CD4-positive, alpha-beta T cell treated with Interleukin-15 for 4 hours (primary cell): ENCODE measurements around the gene LRCOL1.

Source experiments
- DNase-seq: peaks from one replicate; pipeline ENCODE4 v3.0.0-alpha.2; 2020; ENCODE audit warnings: low spot score

Gene LRCOL1

GRCh38 chr12:132619071-132619385 is 8.6 kb upstream of the LRCOL1 start:
- no peak for DNase-seq

- DNase-seq = no peak
These were observed 8.3 kb upstream of the LRCOL1 start, which contains the start of gene P2RX2 for GRCh38 chr12:132618683-132619043. TSS of gene P2RX2 (plus strand) at chr12:132618776. CDS start at chr12:132618817, 41 bp downstream.

GRCh38 chr12:132617822-132618682 is 7.7 kb upstream of the LRCOL1 start:
- DNase-seq = no peak

- DNase-seq = no peak
These were observed 6.8 kb upstream of the LRCOL1 start for GRCh38 chr12:132617135-132617701.

- no peak for DNase-seq
These were observed 5.2 kb upstream of the LRCOL1 start for GRCh38 chr12:132615579-132616038.

GRCh38 chr12:132614861-132615578 is 4.6 kb upstream of the LRCOL1 start:
- DNase-seq = peak; percentile 80

- no peak for DNase-seq
These were observed 3.6 kb upstream of the LRCOL1 start for GRCh38 chr12:132614029-132614428.

- no peak for DNase-seq
These were observed 1.2 kb upstream of the LRCOL1 start for GRCh38 chr12:132611620-132612019.

GRCh38 chr12:132610866-132611602 is 652 bp upstream of the LRCOL1 start:
- DNase-seq = no peak

- DNase-seq = no peak
These were observed 1.9 kb downstream of the LRCOL1 start for GRCh38 chr12:132608231-132609171.

GRCh38 chr12:132606927-132607326 is 3.5 kb downstream of the LRCOL1 start:
- no peak for DNase-seq

- DNase-seq = no peak
These were observed 3.9 kb downstream of the LRCOL1 start for GRCh38 chr12:132606466-132606865.

GRCh38 chr12:132605892-132606291 is 4.5 kb downstream of the LRCOL1 start:
- DNase-seq = no peak

GRCh38 chr12:132604668-132605441 is 5.5 kb downstream of the LRCOL1 start:
- no peak for DNase-seq

- DNase-seq = no peak
These were observed 6.2 kb downstream of the LRCOL1 start for GRCh38 chr12:132604151-132604618.

GRCh38 chr12:132603240-132604150 is 6.9 kb downstream of the LRCOL1 start:
- no peak for DNase-seq

- no peak for DNase-seq
These were observed 7.7 kb downstream of the LRCOL1 start for GRCh38 chr12:132602572-132603239.

- no peak for DNase-seq
These were observed 9.1 kb downstream of the LRCOL1 start for GRCh38 chr12:132601171-132601883.
